GM18517 (cell line): Measurements from ENCODE around the gene TMEM205.

Source experiments
- ATAC-seq: cut with Tn5 transposase; IDR thresholded peaks from one replicate; pipeline ENCODE4 v1.9.1; 2021; ENCODE audit warnings: mild to moderate bottlenecking, moderate library complexity; ENCODE audit not compliant: unreplicated experiment

Gene TMEM205

GRCh38 chr19:11304936-11305335, 41.1 kb downstream of the TMEM205 start:
- ATAC-seq, result no peak

- ATAC-seq, result no peak
These were observed 45.3 kb downstream of the TMEM205 start for GRCh38 chr19:11300811-11301120.

- ATAC-seq, result no peak
These were observed 45.9 kb downstream of the TMEM205 start for GRCh38 chr19:11299946-11300810.

- ATAC-seq, result no peak
These were observed 49.8 kb downstream of the TMEM205 start for GRCh38 chr19:11296264-11296663.

- ATAC-seq, result no peak
These were observed 50.3 kb downstream of the TMEM205 start, which contains the start of gene TSPAN16 for GRCh38 chr19:11295665-11296245. TSS of gene TSPAN16 (plus strand) at chr19:11296160. CDS start at chr19:11296298, 138 bp downstream.

- no peak for ATAC-seq
These were observed 50.9 kb downstream of the TMEM205 start for GRCh38 chr19:11295180-11295579.

GRCh38 chr19:11293433-11294389, 52.4 kb downstream of the TMEM205 start:
- ATAC-seq, result no peak
